Measurements from ENCODE around the gene NMD3. TPM values are rescaled to one million over a fixed set of nuclear protein-coding genes. Genes with fewer than 3 reads are reported as not detected.

Gene NMD3
- polyA plus RNA-seq, 2 of the 4 experiments (the other 2 are of a cell fraction): 53.4 to 66.5 TPM

GRCh38 chr3:161291191-161291901, 70.2 kb downstream of the NMD3 start:
- Histone ChIP-seq H3K4me3 (no peak overlapping the region), H3K4me1 (no peaks in the 10 kb centered on the region), H3K27ac (no peak overlapping the region), H3K9me3 (no peaks in the 10 kb centered on the region), H3K4me2 (no peak overlapping the region)
- 51% methylated on average over 5 of the region's 5 CpGs for WGBS (ENCODE audit: missing lambda C conversion rate)
- ATAC-seq: no peak
- DNase-seq (ENCODE audit: low read depth in 1 of 2, low spot score in 1 of 2): no peak
- CTCF ChIA-PET: interaction anchor here (0.7 kb wide), 1 partner anchor 10 kb away, joined by 3 read pairs; no protein-coding TSS in a partner anchor
- POLR2A ChIA-PET: no interaction called here
- no peak for FAIRE-seq
- TF ChIP-seq POLR2AphosphoS2 (conservative IDR thresholded peaks at IDR 0.05; ENCODE audit: low read length) (no peak), GATA3 (IDR thresholded peaks at IDR 0.05; ENCODE audit: borderline replicate concordance) (no peak), REST (IDR thresholded peaks at IDR 0.05) (no peak), PHF8 (IDR thresholded peaks at IDR 0.05; ENCODE audit: borderline replicate concordance, low read depth) (no peak), FOSL2 (IDR thresholded peaks at IDR 0.05) (no peak), FOSL2 (CRISPR knock-in tag; IDR thresholded peaks at IDR 0.05) (no peak), CEBPB (IDR thresholded peaks at IDR 0.05) (no peak), CBX8 (IDR thresholded peaks at IDR 0.05) (no peak)

- H3K4me3 ChIP-seq: no peak overlapping the region
- CTCF ChIA-PET: interaction anchor here (1.0 kb wide), 1 partner anchor 19 kb away, joined by 3 read pairs; no protein-coding TSS in a partner anchor
- FAIRE-seq: no peak
- 36% methylated on average over 2 of the region's 2 CpGs for WGBS (ENCODE audit: missing lambda C conversion rate)
- H3K4me1 ChIP-seq: no peaks in the 10 kb centered on the region
- no peak overlapping the region for H3K4me2 ChIP-seq
- TF ChIP-seq MAFK (IDR thresholded peaks at IDR 0.05; ENCODE audit: partially characterized antibody): no peak
- TF ChIP-seq ATOH8 (CRISPR knock-in tag; IDR thresholded peaks at IDR 0.05; ENCODE audit: low read depth): no peak
- TF ChIP-seq JUN (IDR thresholded peaks at IDR 0.05): no peak
- H3K9me3 ChIP-seq: no peaks in the 10 kb centered on the region
- DNase-seq (ENCODE audit: low read depth in 1 of 2, low spot score in 1 of 2): no peak
- POLR2A ChIA-PET: no interaction called here
- no peak overlapping the region for H3K27ac ChIP-seq
- ATAC-seq: peak in 1 of 2 experiments; percentile 73; a peak in 2 of 6 replicates
Observed at GRCh38 chr3:161293381-161293780, 72.3 kb downstream of the NMD3 start.

GRCh38 chr3:161295325-161295724, 74.2 kb downstream of the NMD3 start:
- TF ChIP-seq FOSL2 (IDR thresholded peaks at IDR 0.05) (no peak), FOSL2 (CRISPR knock-in tag; IDR thresholded peaks at IDR 0.05) (no peak), HMGXB4 (CRISPR knock-in tag; IDR thresholded peaks at IDR 0.05; ENCODE audit: borderline replicate concordance) (no peak), HES2 (IDR thresholded peaks at IDR 0.05) (no peak), ZSCAN20 (CRISPR knock-in tag; IDR thresholded peaks at IDR 0.05) (no peak), NR3C1 (IDR thresholded peaks at IDR 0.05) (no peak), TFCP2L1 (CRISPR knock-in tag; IDR thresholded peaks at IDR 0.05) (no peak)
- FAIRE-seq: no peak
- no peak for ATAC-seq
- H3K4me2 ChIP-seq: no peak overlapping the region
- CTCF ChIA-PET: no interaction called here
- H3K4me1 ChIP-seq: no peaks in the 10 kb centered on the region
- POLR2A ChIA-PET: no interaction called here
- H3K27ac ChIP-seq: no peak overlapping the region
- no peaks in the 10 kb centered on the region for H3K9me3 ChIP-seq
- no peak for DNase-seq (ENCODE audit: low read depth in 1 of 2, low spot score in 1 of 2)
- no peak overlapping the region for H3K4me3 ChIP-seq
